ENCODE measurements around the gene CALHM4. TPM values are rescaled to one million over a fixed set of nuclear protein-coding genes. Genes with fewer than 3 reads are reported as not detected.

Gene CALHM4, protein sequence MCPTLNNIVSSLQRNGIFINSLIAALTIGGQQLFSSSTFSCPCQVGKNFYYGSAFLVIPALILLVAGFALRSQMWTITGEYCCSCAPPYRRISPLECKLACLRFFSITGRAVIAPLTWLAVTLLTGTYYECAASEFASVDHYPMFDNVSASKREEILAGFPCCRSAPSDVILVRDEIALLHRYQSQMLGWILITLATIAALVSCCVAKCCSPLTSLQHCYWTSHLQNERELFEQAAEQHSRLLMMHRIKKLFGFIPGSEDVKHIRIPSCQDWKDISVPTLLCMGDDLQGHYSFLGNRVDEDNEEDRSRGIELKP
- total RNA-seq (2021; fragmentation: NEBNext Ultra II Directional; extraction: Animal tissue kit (Norgen Biotek cat#: 25700)), result under 1 TPM in 3 of 6 experiments, not detected in 3; 0.24 to 0.31 (median 0.27) TPM
- long read RNA-seq, partial matches to known transcripts, result 0 of 1 reads
- long read RNA-seq, other reads (novel, unspliced or antisense), result 1 of 1 reads

DNA sequence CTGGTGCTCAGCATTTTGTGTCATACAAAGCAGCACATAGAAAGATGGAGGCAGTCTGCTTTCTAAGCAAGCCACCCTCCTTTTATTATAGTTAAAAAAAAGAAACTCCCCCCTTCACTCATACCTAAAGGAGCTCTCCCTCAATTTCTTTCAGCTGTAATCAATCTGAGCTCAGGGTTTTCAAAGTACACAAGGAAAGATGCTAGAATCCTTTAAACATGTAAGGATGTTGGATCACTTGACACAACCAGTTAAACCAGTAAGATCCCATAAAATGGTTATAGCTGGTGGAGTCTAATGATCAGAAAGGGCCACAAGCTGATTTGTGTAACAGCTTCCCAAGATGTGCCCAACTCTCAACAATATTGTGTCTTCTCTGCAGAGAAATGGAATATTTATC is at the start of gene CALHM4:
Gene CALHM4, plus strand, starts transcription at position 301 of the 400 bp plus-strand sequence. Its CDS starts 43 bp downstream, at position 344.
- TF ChIP-seq, protein P1, sequence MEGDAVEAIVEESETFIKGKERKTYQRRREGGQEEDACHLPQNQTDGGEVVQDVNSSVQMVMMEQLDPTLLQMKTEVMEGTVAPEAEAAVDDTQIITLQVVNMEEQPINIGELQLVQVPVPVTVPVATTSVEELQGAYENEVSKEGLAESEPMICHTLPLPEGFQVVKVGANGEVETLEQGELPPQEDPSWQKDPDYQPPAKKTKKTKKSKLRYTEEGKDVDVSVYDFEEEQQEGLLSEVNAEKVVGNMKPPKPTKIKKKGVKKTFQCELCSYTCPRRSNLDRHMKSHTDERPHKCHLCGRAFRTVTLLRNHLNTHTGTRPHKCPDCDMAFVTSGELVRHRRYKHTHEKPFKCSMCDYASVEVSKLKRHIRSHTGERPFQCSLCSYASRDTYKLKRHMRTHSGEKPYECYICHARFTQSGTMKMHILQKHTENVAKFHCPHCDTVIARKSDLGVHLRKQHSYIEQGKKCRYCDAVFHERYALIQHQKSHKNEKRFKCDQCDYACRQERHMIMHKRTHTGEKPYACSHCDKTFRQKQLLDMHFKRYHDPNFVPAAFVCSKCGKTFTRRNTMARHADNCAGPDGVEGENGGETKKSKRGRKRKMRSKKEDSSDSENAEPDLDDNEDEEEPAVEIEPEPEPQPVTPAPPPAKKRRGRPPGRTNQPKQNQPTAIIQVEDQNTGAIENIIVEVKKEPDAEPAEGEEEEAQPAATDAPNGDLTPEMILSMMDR (IDR thresholded peaks at IDR 0.05), result no peak
- Mint-ChIP-seq H3K27me3 (ENCODE audit: insufficient read depth) (no peaks in the 10 kb centered on the region), H3K36me3 (ENCODE audit: low read depth) (no peaks in the 10 kb centered on the region), H3K9me3 (no peaks in the 10 kb centered on the region), H3K4me1 (ENCODE audit: low read depth) (peaks cover 38% of the 10 kb centered on the region), H3K27ac (no peak within 1 kb of the TSS), H3K4me3 (no peak within 1 kb of the TSS)
- no peak for DNase-seq

- Mint-ChIP-seq H3K36me3 (ENCODE audit: low read depth) (peaks cover 22% of the 10 kb centered on the region), H3K4me3 (no peak overlapping the region), H3K9me3 (peaks cover 17% of the 10 kb centered on the region), H3K27me3 (ENCODE audit: insufficient read depth) (peaks cover 2% of the 10 kb centered on the region; the same call in 1 of the 2 replicates), H3K27ac (no peak overlapping the region; the same call in 1 of the 2 replicates), H3K4me1 (ENCODE audit: low read depth) (peaks cover 29% of the 10 kb centered on the region)
- peak; percentile 43 for DNase-seq
- TF ChIP-seq, protein P1 (IDR thresholded peaks at IDR 0.05), result no peak
Observed at GRCh38 chr6:116507324-116507723, 46.2 kb upstream of the CALHM4 start.

DNA sequence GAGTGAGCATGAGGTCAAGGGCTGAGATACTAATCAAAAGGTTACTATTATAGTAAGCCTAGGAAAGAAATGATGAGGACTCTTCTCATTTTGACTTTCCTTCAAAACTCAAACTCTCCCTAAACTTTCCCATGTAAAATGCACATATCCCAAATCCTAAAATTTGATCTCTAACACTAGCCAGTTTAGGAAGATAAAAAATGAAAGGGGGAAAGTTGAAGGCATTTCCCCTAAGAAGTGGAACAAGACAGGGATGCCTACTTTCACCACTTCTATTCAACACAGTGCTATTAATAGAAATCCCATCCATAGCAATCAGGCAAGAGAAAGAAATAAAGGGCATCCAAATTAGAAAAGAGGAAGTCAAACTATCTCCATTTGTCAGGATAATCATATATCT is 45.0 kb upstream of the CALHM4 start:
- Mint-ChIP-seq H3K36me3 (ENCODE audit: low read depth) (peaks cover 13% of the 10 kb centered on the region; the same call in 1 of the 2 replicates), H3K27me3 (ENCODE audit: insufficient read depth) (no peaks in the 10 kb centered on the region), H3K27ac (no peak overlapping the region), H3K4me1 (ENCODE audit: low read depth) (peaks cover 41% of the 10 kb centered on the region), H3K4me3 (no peak overlapping the region), H3K9me3 (peaks cover 10% of the 10 kb centered on the region)
- TF ChIP-seq, protein P1 (IDR thresholded peaks at IDR 0.05), result no peak
- DNase-seq, result no peak

- peak; percentile 91 for DNase-seq
- H3K36me3 Mint-ChIP-seq (ENCODE audit: low read depth), result peaks cover 19% of the 10 kb centered on the region; the same call in 1 of the 2 replicates
- H3K27me3 Mint-ChIP-seq (ENCODE audit: insufficient read depth), result no peaks in the 10 kb centered on the region; the same call in 1 of the 2 replicates
- H3K9me3 Mint-ChIP-seq, result no peaks in the 10 kb centered on the region
- peaks cover 57% of the 10 kb centered on the region for H3K4me1 Mint-ChIP-seq (ENCODE audit: low read depth)
- peak within 1 kb of the TSS; percentile 96 for H3K27ac Mint-ChIP-seq
- H3K4me3 Mint-ChIP-seq, result peak within 1 kb of the TSS; percentile 92
- TF ChIP-seq, protein P1 (IDR thresholded peaks at IDR 0.05), result peak; percentile 89
Observed at GRCh38 chr6:116511424-116512110, 42.0 kb upstream of the CALHM4 start, which contains the start of gene CALHM5. TSS of gene CALHM5 (plus strand) at chr6:116511639. CDS start at chr6:116511697, 58 bp downstream.

- DNase-seq, result no peak
- peaks cover 54% of the 10 kb centered on the region for H3K4me1 Mint-ChIP-seq (ENCODE audit: low read depth)
- H3K27ac Mint-ChIP-seq, result peak overlapping the region; percentile 96
- TF ChIP-seq, protein P1 (IDR thresholded peaks at IDR 0.05), result no peak
- no peaks in the 10 kb centered on the region for H3K9me3 Mint-ChIP-seq
- no peaks in the 10 kb centered on the region; the same call in 1 of the 2 replicates for H3K27me3 Mint-ChIP-seq (ENCODE audit: insufficient read depth)
- peaks cover 19% of the 10 kb centered on the region; the same call in 1 of the 2 replicates for H3K36me3 Mint-ChIP-seq (ENCODE audit: low read depth)
- peak overlapping the region; percentile 92 for H3K4me3 Mint-ChIP-seq
Observed at GRCh38 chr6:116512111-116512559, 41.4 kb upstream of the CALHM4 start.

Measured in HFFc6 (cell line).